Coronary artery (tissue), 2 donors: Measurements from ENCODE around the gene MOB2.

ENCODE experiments used
- DNase-seq: peaks from one replicate; pipeline ENCODE4 v3.0.0-alpha.2; 2017; ENCODE audit warnings: low spot score
- H3K27ac ChIP-seq, 2 donors: fragments of 200-600 bp; sonication (generic); one replicate each; pipeline ENCODE4 v1.5.1; 2016 to 2019
- H3K4me3 ChIP-seq: fragments of 200-600 bp; sonication (generic); 2 replicates; pipeline ENCODE4 v1.5.1; 2016; ENCODE audit warnings: mild to moderate bottlenecking, moderate library complexity
- CTCF ChIP-seq: fragments of 200-600 bp; sonication (generic); IDR thresholded peaks from one replicate; pipeline ENCODE4 v1.5.1; 2019; ENCODE audit warnings: antibody characterized with exemption

The MOB2 gene

DNA sequence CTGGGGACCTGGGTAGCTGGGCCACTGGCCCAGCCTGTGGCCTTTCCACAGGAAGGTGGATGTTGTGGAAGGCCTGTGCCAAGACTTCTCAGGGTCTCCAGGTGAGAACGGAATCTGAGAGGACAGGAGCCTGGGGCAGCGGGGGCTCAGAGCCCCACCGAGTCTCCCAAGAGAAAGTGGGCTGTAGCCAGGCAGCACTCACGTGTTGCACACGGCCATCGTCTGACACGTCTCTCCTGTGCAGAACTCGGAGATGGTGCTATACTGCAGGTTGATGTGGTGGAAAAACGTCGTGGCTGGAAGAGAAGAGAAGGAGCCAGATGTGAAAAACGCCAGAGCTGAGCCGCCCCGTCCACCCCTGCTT is 6.4 kb downstream of the MOB2 start:
- peak overlapping the region; percentile 97 to 99 for H3K27ac ChIP-seq
- DNase-seq = no peak

DNA sequence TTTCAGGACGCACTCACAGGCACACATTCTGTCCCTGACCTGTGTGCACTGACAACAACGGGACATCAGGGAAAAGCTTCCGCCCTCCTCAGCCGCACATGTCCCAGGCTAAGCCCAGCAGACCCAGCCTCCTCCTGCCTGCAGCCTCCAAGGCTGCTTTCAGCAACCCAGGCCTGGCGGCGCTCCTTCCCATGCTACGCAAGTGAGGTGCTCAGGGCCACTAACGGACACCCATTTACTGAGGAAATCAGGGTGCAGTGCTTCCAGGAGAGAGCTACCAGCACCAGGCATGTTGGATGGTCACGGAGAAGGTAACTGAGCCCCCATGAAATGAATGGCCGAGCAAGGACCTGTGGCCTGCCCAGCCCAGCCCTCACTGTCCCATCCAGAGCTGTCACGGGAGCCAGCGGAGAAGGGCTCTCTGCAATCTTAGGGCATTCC is 6.9 kb downstream of the MOB2 start:
- no peak for TF ChIP-seq CTCF
- peak overlapping the region; percentile 8 for H3K4me3 ChIP-seq
- no peak for DNase-seq
- peak overlapping the region; percentile 97 to 99 for H3K27ac ChIP-seq

More for the DNA sequence above, 6.4 kb downstream of the MOB2 start:
- no peak for TF ChIP-seq CTCF
- H3K4me3 ChIP-seq = no peak overlapping the region

- TF ChIP-seq CTCF = no peak
- Histone ChIP-seq H3K4me3 (no peak overlapping the region), H3K27ac (peak overlapping the region; percentile 97 to 99)
- DNase-seq = no peak
Observed at GRCh38 chr11:1479006-1479677, 7.4 kb downstream of the MOB2 start.

GRCh38 chr11:1478544-1478943 is 8.0 kb downstream of the MOB2 start:
- H3K4me3 ChIP-seq = no peak overlapping the region
- DNase-seq = no peak
- H3K27ac ChIP-seq = peak overlapping the region; percentile 97 to 99
- TF ChIP-seq CTCF = no peak

- TF ChIP-seq CTCF = no peak
- Histone ChIP-seq H3K4me3 (no peak overlapping the region), H3K27ac (peak overlapping the region in 1 of 2 donors; percentile 37)
- no peak for DNase-seq
Observed at GRCh38 chr11:1478011-1478410, 8.6 kb downstream of the MOB2 start.

GRCh38 chr11:1476940-1477736 is 9.4 kb downstream of the MOB2 start:
- no peak for TF ChIP-seq CTCF
- DNase-seq = no peak

DNA sequence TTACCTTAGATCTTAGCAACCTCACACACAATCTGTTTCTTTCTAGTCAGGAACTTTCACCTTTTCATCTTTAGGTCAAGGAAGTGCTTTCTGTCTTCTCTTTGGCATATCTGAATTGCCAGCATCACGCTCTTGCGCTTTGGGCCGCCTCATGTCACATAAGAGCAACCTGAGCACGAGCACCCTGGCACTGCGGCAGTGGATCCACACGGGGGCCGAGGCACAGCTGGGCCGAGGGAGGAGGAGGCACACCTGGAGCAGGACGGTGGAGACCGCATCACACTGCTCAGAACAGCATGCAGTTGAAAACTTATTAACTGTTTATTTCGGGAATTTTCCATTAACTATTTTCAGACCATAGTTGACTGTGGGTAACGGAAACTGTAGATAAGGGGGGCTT is 10.7 kb downstream of the MOB2 start:
- TF ChIP-seq CTCF = no peak
- DNase-seq = no peak
- H3K27ac ChIP-seq = no peak overlapping the region
- H3K4me3 ChIP-seq = no peak overlapping the region

More at GRCh38 chr11:1476940-1477736, 9.4 kb downstream of the MOB2 start:
- no peak overlapping the region for H3K4me3 ChIP-seq
- no peak overlapping the region for H3K27ac ChIP-seq
